ENCODE measurements around the gene BID.

Gene BID

GRCh38 chr22:17739196-17739975, 34.9 kb downstream of the BID start:
- no peak for DNase-seq (ENCODE audit: low read depth in 3 of 3, low spot score in 1 of 3)

- no peak for DNase-seq (ENCODE audit: low read depth in 3 of 3, low spot score in 1 of 3)
These were observed 35.7 kb downstream of the BID start for GRCh38 chr22:17738386-17739128.

- no peak for DNase-seq (ENCODE audit: low read depth in 3 of 3, low spot score in 1 of 3)
These were observed 40.1 kb downstream of the BID start for GRCh38 chr22:17734187-17734586.

GRCh38 chr22:17733466-17733865, 40.8 kb downstream of the BID start:
- no peak for DNase-seq (ENCODE audit: low read depth in 3 of 3, low spot score in 1 of 3)

DNA sequence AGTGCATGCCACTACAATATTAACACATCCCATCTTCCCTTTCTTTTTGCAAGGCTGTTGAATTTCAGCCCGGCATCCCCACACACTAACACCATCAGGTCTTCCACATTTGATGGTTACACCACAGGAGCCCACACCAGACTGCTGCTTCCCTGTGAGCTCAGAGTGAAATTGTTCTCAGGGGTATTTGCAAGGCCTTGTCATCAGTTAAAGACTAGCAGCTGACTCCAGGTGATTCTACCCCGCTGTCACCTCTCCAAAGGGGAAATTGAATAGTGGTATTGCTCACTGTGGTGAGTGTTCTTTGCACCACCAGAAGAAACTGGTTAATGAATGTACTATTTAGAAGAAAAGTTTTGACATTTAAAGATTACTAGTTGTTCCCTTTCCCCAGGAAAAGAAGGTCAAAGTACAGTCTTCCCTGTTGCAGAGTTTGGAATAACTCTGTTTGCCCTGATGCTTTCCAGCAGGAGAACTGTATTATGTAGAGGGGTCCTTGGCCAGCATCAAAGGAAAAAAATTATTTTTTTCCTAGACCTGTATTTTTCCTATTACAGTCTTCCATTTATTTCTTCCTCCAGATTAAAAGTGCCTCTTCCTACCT, 41.9 kb downstream of the BID start:
- no peak for DNase-seq (ENCODE audit: low read depth in 3 of 3, low spot score in 1 of 3)

- DNase-seq (ENCODE audit: low read depth in 3 of 3, low spot score in 1 of 3), result no peak
These were observed 44.7 kb downstream of the BID start for GRCh38 chr22:17729561-17729960.

- DNase-seq (ENCODE audit: low read depth in 3 of 3, low spot score in 1 of 3), result no peak
These were observed 45.5 kb downstream of the BID start for GRCh38 chr22:17728786-17729185.

GRCh38 chr22:17726928-17727897, 47.1 kb downstream of the BID start:
- no peak for DNase-seq (ENCODE audit: low read depth in 3 of 3, low spot score in 1 of 3)

- no peak for DNase-seq (ENCODE audit: low read depth in 3 of 3, low spot score in 1 of 3)
These were observed 48.0 kb downstream of the BID start for GRCh38 chr22:17726006-17726927.

- DNase-seq (ENCODE audit: low read depth in 3 of 3, low spot score in 1 of 3), result no peak
These were observed 48.8 kb downstream of the BID start for GRCh38 chr22:17725500-17725796.

DNA sequence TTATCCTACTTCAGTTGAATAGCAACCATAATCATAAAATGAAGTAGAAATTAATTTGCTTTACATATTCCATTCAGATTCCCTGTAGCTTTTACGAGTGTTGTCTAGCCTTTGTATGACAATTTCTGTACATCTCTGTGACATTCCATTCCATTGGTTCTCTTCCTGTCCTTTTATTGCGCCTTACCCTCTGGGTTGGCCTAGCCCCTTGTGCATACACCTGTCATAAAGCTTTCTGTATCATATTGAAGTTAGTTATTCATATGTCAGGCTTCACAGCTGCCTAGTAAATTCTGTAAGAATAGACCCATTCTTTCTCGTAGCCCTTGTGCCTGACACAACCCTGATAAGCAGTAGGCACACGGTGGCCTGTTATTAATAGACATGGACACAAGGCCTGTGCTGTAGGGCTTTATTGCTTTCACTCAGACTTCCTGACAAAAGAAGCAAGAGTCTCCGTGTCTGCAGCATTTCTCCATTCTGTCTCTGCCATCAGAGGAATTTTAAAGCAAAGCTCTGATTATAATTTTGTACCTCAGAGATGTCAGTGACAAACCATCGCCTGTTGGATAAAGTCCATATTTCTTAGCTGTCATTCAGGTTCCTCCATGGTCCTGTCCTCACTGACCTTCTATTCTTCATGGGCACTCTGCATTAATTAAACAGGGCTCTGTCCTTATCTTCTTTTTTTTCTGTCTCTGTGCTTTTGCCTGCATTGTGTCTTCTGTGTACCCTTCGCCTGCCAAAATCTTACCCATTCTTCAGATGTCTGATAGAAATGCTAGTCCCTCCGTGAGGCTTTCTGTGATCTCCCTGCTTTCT, 49.4 kb downstream of the BID start:
- DNase-seq (ENCODE audit: low read depth in 3 of 3, low spot score in 1 of 3), result no peak

DNA sequence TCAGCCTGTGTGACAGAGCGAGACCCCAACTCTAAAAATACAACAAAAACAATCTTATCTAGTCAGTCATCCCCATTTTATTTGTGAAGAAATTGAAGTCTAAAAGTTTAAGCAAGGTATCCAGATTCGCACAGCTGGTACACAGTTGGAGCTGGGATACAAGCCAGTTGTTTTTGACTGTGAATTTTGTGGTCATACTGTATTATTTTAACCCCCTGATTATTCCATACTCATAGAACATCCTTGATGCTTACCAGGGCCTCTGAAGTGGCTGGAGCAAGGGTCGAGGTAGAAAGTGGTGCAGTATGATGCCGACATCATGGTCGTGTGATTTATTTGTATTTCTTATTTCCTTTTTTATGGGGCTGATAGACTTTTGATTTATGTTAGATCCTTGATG, 50.0 kb downstream of the BID start:
- no peak for DNase-seq (ENCODE audit: low read depth in 3 of 3, low spot score in 1 of 3)

- no peak for DNase-seq (ENCODE audit: low read depth in 3 of 3, low spot score in 1 of 3)
These were observed 54.4 kb downstream of the BID start for GRCh38 chr22:17719911-17720310.

DNA sequence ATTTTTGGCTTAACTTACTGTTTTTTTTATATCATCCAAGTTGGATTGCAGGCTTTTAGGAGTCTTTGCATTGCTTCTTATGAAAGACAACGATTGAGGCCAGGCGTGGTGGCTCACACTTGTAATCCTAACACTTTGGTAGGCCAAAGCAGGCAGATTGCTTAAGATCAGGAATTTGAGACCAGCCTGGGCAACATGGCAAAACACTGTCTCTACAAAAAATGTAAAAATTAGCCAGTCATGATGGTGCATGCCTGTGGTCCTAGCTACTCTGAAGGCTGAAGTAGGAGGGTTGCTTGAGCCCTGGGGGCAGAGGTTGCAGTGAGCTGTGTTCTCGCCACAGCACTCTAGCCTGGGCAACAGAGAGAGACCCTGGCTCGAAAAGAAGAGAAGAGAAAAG, 56.6 kb downstream of the BID start:
- no peak for DNase-seq (ENCODE audit: low read depth in 3 of 3, low spot score in 1 of 3)

DNA sequence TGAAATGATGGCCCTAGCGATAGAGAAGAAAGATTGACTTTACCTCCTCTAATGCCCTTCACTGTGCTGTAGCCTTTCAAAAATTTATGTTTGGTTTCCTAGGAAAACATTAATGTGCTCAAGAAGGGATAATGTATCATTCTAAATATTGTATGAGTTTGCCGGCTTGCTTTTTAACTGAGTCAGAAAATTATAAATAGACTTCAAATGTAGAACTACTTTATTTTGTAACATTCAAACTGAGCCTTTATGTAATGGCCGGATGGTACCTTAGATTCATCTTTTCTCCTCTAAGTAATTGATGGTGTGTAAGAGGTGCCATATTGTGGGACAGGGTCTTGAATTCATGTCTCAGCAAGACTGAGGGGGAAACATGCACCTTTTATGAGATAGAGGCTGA, 57.7 kb downstream of the BID start:
- DNase-seq (ENCODE audit: low read depth in 3 of 3, low spot score in 1 of 3), result no peak

- DNase-seq (ENCODE audit: low read depth in 3 of 3, low spot score in 1 of 3), result no peak
These were observed 61.8 kb downstream of the BID start for GRCh38 chr22:17712441-17712840.

- DNase-seq (ENCODE audit: low read depth in 3 of 3, low spot score in 1 of 3), result no peak
These were observed 64.2 kb downstream of the BID start for GRCh38 chr22:17710023-17710422.

- DNase-seq (ENCODE audit: low read depth in 3 of 3, low spot score in 1 of 3), result no peak
These were observed 66.7 kb downstream of the BID start for GRCh38 chr22:17707526-17707925.

- no peak for DNase-seq (ENCODE audit: low read depth in 3 of 3, low spot score in 1 of 3)
These were observed 67.3 kb downstream of the BID start for GRCh38 chr22:17706947-17707346.

Measured in stimulated activated CD4-positive, alpha-beta T cell treated with anti-CD3 and anti-CD28 coated beads, TNF-alpha, amount 100 ng/mL, for 1 hour (primary cell).